ENCODE data around the gene RDH11. TPM values are rescaled to one million over a fixed set of nuclear protein-coding genes. Genes with fewer than 3 reads are reported as not detected.
A peak's percentile ranks its signal among the peaks of the same experiment; 100 is the strongest.

The RDH11 gene
- total and polyA plus RNA-seq, 10 of the 15 experiments (the other 5 are each of a cell fraction or from before 2014, with no cell fraction given) = 49.7 to 161 (median 77.2) TPM

DNA sequence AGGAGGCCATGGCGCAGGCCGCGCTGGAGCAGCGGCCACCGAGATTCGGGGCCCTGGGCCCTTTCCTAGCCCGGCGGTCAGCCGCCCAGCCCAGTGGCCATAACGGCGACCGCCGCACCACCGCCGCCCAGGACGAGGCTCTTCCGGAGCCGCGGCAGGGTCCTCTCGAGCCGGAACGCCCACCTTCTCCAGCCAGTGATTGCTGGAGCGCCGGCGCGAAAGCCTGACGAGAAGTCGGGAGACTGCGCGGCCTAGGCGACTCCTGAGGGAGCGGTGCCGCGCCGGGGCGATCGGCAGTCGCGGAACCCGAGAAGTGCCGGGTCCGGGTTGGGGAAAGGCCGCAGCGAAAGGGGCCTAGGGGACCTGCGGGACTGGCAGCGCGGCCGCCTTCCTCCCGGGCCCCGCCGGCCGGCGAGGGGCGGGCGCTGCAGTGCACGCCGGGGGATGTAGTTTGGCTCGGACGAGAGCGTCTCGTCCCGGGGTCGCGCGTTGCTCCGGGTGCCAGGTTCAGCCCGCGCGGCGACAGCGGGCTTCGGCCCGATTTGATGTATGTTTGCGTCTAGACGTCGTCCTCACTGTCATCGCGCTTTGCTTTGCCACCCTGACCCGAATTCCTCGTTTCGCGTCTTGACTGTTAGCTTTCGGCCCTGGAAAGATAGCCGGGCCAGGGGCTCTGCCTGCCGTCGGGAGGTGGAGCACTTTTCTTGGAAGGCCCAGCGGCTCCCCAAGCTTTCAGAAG is 20.9 kb downstream of the RDH11 start, which contains the start of gene VTI1B (continued):
- TF ChIP-seq CEBPB (IDR thresholded peaks at IDR 0.05; ENCODE audit: borderline replicate concordance in 1 of 2, low read depth in 2 of 2, low read length in 2 of 2) (no peak), POLR2A (IDR thresholded peaks at IDR 0.05; ENCODE audit: low read depth, low read length) (peak; percentile 94), CBX5 (IDR thresholded peaks at IDR 0.05; ENCODE audit: low read depth) (no peak), RFX5 (IDR thresholded peaks at IDR 0.05; ENCODE audit: low read depth, low read length) (no peak), ETV6 (conservative IDR thresholded peaks at IDR 0.05 in 1 of 2, IDR thresholded peaks at IDR 0.05 in 1 of 2; ENCODE audit: borderline replicate concordance in 1 of 2, low read depth in 1 of 2) (no peak), HDAC6 (IDR thresholded peaks at IDR 0.05; ENCODE audit: unreplicated experiment) (peak; percentile 84), SREBF1 (IDR thresholded peaks at IDR 0.05; ENCODE audit: low read length) (peak; percentile 64; the same call in 1 of the 2 replicates), SMARCA5 (IDR thresholded peaks at IDR 0.05) (no peak), BMI1 (IDR thresholded peaks at IDR 0.05; ENCODE audit: borderline replicate concordance) (no peak), CREM (IDR thresholded peaks at IDR 0.05; ENCODE audit: low read depth) (peak; percentile 50), CBFB (IDR thresholded peaks at IDR 0.05; ENCODE audit: low read depth) (peak; percentile 52; the same call in 1 of the 2 replicates), NFXL1 (IDR thresholded peaks at IDR 0.05; ENCODE audit: borderline replicate concordance) (no peak), BACH1 (IDR thresholded peaks at IDR 0.05; ENCODE audit: borderline replicate concordance) (peak; percentile 69; the same call in 1 of the 2 replicates), BHLHE40 (IDR thresholded peaks at IDR 0.05; ENCODE audit: borderline replicate concordance in 1 of 2, low read depth in 2 of 2, low read length in 1 of 2) (peak in 1 of 2 experiments; percentile 56; a peak in 1 of 4 replicates), JUNB (IDR thresholded peaks at IDR 0.05) (no peak), YBX1 (IDR thresholded peaks at IDR 0.05) (no peak), KLF5 (IDR thresholded peaks at IDR 0.05; ENCODE audit: partially characterized antibody) (peak; percentile 87), SIX5 (IDR thresholded peaks at IDR 0.05; ENCODE audit: low read depth, low read length, severe bottlenecking) (peak; percentile 82), TCF12 (IDR thresholded peaks at IDR 0.05; ENCODE audit: low read depth, low read length) (0 out of 2 replicates have a peak, but pooled peaks have one; percentile 24), IKZF2 (IDR thresholded peaks at IDR 0.05) (peak in 1 of 2 experiments; percentile 3; a peak in 1 of 4 replicates), NFIC (IDR thresholded peaks at IDR 0.05; ENCODE audit: low read depth, low read length) (no peak), WRNIP1 (IDR thresholded peaks at IDR 0.05; ENCODE audit: borderline replicate concordance, low read depth, low read length) (no peak), RELA (IDR thresholded peaks at IDR 0.05; ENCODE audit: borderline replicate concordance, partially characterized antibody) (peak; percentile 74), RBBP5 (conservative IDR thresholded peaks at IDR 0.05) (no peak), TCF3 (IDR thresholded peaks at IDR 0.05; ENCODE audit: borderline replicate concordance, insufficient read depth, low read depth, low read length) (no peak), TBL1XR1 (IDR thresholded peaks at IDR 0.05; ENCODE audit: low read depth, low read length) (no peak)
- TF ChIP-seq, protein P1, sequence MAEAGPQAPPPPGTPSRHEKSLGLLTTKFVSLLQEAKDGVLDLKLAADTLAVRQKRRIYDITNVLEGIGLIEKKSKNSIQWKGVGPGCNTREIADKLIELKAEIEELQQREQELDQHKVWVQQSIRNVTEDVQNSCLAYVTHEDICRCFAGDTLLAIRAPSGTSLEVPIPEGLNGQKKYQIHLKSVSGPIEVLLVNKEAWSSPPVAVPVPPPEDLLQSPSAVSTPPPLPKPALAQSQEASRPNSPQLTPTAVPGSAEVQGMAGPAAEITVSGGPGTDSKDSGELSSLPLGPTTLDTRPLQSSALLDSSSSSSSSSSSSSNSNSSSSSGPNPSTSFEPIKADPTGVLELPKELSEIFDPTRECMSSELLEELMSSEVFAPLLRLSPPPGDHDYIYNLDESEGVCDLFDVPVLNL (IDR thresholded peaks at IDR 0.05; ENCODE audit: low read depth, low read length) = no peak
- TF ChIP-seq, protein P2, sequence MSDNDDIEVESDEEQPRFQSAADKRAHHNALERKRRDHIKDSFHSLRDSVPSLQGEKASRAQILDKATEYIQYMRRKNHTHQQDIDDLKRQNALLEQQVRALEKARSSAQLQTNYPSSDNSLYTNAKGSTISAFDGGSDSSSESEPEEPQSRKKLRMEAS (IDR thresholded peaks at IDR 0.05; ENCODE audit: low read depth, low read length) = peak; percentile 83
- TF ChIP-seq, protein P3, sequence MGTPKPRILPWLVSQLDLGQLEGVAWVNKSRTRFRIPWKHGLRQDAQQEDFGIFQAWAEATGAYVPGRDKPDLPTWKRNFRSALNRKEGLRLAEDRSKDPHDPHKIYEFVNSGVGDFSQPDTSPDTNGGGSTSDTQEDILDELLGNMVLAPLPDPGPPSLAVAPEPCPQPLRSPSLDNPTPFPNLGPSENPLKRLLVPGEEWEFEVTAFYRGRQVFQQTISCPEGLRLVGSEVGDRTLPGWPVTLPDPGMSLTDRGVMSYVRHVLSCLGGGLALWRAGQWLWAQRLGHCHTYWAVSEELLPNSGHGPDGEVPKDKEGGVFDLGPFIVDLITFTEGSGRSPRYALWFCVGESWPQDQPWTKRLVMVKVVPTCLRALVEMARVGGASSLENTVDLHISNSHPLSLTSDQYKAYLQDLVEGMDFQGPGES (IDR thresholded peaks at IDR 0.05) = no peak
- TF ChIP-seq, protein P4, sequence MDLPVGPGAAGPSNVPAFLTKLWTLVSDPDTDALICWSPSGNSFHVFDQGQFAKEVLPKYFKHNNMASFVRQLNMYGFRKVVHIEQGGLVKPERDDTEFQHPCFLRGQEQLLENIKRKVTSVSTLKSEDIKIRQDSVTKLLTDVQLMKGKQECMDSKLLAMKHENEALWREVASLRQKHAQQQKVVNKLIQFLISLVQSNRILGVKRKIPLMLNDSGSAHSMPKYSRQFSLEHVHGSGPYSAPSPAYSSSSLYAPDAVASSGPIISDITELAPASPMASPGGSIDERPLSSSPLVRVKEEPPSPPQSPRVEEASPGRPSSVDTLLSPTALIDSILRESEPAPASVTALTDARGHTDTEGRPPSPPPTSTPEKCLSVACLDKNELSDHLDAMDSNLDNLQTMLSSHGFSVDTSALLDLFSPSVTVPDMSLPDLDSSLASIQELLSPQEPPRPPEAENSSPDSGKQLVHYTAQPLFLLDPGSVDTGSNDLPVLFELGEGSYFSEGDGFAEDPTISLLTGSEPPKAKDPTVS (IDR thresholded peaks at IDR 0.05; ENCODE audit: low read depth, low read length) = no peak
